ENCODE results near the gene BANK1.

The BANK1 gene

DNA sequence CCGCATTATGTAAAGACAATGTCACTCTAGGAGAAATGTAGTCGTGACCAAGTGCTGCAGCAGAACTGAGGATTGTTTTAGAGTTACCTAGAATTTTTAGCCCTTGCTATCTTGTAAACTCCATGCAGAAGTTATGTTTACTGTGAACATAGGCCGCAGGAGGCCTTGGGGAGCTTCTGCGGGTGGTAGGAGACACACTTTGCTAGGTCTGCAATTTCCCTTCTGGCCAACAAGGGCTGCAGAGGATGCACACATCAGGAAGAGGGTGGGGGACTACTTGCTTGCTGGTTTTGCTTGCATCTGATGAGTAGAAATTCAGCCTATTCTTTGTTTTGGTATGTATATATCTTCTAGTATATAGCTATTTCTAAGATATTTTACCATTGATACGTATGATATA, 23.1 kb downstream of the BANK1 start:
- no peak for DNase-seq (ENCODE audit: low read depth)

DNA sequence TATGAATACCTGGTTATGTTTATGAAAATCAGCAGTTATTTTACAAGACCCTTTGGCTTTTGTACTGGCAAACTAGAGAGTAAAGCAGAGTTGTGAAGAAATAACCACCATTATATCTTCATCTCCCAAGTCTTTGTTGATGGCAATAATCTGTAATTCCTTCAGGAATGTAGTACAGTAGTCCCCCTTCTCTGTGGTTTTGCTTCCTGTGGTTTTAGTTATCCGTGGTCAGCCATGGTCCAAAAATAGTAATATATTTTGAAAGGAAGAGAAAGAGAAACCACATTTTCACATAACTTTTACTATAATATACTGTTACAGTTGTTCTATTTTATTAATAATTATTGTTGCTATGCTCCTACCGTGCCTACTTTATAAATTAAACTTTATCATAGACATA, 27.8 kb downstream of the BANK1 start:
- no peak for DNase-seq (ENCODE audit: low read depth)

GRCh38 chr4:101823864-101824263, 33.3 kb downstream of the BANK1 start:
- no peak for DNase-seq (ENCODE audit: low read depth)

DNA sequence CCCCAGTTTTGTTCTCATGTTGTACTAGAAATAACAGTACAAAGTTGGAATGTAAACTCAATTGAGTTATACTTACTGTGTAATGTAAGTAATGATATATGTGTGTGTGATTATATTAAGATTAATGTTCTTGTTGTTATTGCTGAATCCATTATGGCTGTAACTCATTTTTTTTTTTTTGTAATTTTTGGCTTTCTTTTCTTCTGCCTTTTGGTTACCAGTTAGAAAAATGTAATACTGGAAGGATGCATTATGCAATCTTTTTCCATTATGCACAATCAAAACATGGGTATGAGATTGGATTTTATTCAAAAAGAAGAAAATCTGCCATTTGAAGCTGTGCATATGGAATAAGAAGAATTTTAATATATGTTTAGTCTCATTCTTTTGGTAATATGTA, 34.0 kb downstream of the BANK1 start:
- DNase-seq (ENCODE audit: low read depth), result no peak

DNA sequence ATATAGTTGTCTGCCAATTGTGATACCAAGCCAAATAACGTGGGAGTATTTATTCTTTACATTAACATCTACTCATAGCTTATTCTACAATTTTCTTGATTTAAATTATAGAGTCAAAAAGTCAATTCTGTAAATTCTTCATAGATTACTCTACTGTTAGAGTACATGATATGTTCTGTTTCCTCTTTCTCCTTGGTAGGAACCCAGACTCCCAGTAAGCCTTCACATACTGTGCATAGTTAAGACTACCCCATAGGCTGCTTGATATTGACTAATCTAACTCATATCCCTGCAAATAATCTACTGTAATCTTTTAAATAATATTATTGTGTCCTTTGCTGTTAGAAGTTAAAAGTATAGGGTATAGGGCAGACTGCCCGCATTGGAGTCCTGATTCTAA, 35.4 kb downstream of the BANK1 start:
- no peak for DNase-seq (ENCODE audit: low read depth)

GRCh38 chr4:101831816-101832215, 41.3 kb downstream of the BANK1 start:
- DNase-seq (ENCODE audit: low read depth), result no peak

GRCh38 chr4:101833480-101833879, 43.0 kb downstream of the BANK1 start:
- DNase-seq (ENCODE audit: low read depth), result no peak

DNA sequence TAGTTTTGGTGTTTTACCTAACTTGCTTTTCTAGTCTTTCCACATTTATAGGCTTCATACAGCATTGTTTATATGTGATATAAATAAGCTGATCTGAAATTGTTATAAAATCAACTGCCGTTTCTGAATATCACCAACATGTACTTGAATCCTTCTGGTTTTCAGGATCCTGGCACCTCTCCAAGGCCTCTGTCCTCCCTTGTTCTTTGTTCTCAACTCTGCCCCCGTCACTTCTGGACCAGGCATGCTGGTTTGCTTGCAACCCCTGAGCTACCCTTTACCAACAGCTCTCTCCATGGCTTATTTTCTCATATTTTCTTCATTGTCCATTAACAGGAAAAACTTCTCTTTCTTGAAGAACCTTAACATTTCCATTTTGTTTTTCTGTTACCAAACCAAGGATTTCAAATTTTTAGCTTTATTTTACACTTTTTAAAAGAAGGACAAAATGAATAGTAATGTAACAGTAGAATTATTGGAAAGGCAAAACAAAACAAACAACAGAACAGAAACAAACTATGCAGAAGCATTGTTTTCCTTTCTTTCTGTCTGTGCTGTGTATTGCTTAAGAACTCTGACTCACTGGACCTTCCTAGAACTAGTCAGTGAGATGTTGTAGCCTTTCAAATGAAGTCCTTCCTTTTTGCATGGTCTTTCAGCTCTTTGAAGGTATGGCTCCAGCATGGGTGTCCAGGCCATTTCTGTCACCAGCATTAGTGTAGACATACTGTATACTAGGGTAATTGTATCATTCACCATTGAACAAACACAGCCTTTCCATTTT, 44.8 kb downstream of the BANK1 start:
- DNase-seq (ENCODE audit: low read depth), result no peak

DNA sequence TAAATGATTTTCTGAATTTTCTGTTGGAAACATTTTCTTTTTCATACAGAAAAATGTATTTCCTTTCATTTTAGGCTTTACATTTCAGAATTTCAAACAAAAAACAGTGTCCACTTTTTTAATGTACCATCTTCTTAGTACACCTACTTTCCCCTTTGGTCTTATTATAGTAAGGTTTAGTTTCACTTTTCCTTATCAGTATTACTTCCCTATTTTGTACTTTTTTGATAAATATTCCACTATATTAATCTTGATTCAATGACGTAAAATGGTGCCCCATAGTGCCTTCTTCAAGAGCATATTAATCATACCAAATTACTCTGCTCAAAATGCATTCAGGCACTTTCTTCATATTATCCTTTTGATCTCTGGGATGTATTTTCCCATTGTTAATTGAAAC, 52.5 kb downstream of the BANK1 start:
- DNase-seq (ENCODE audit: low read depth), result no peak

DNA sequence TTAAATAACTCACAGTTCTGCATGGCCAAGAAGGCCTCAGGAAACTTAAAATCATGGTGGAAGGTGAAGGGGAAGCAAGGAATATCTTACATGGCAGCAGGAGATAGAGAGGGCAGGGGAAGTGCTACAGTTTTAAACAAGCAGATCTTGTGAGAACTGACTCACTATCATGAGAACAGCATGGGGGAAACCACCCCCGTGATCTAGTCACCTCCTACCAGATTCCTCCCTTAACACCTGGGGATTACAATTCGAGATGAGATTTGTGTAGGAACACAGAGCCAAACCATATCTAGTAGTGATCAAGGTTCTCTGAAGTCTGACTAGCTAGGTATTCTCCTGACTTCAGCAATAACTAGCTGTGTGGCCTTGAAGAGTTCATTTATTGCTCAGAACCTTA, 56.0 kb downstream of the BANK1 start:
- no peak for DNase-seq (ENCODE audit: low read depth)

DNA sequence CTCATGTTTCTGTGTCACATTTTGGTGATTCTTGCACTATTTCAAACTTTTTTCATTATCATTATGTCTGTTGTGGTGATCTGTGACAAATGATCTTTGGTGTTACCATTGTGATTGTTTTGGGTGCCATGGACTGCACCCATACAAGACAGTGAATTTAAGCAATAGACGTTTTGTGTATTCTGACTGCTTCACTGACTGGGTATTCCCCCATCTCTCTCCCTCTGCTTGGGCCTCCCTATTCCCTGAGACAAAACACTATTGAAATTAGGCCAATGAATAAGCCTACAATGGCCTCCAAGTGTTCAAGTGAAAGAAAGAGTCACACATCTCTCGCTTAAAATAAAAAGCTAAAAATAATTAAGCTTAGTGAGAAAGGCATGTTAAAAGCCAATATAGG, 60.2 kb downstream of the BANK1 start:
- no peak for DNase-seq (ENCODE audit: low read depth)

DNA sequence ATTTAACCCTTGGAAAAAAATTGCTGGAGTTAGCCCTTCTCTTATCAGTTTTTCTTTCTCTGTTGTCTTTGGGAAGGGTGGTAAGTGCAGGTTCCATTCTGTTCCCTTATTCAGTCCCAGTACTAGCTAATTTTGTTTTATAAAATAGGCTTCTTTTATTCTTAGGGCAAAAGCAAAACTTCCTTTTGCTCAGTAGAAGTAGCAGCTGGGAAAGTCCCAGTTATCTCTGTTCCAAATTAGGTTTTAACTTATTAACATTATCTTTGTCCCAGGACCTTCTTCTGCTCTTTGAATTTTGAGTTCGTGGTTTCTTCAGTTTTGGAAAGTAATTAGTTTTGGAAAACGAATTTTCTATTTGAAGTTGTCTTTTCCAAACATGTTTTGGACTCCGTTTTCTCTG, 61.1 kb downstream of the BANK1 start:
- DNase-seq (ENCODE audit: low read depth), result no peak

GRCh38 chr4:101853028-101853427, 62.5 kb downstream of the BANK1 start:
- no peak for DNase-seq (ENCODE audit: low read depth)

DNA sequence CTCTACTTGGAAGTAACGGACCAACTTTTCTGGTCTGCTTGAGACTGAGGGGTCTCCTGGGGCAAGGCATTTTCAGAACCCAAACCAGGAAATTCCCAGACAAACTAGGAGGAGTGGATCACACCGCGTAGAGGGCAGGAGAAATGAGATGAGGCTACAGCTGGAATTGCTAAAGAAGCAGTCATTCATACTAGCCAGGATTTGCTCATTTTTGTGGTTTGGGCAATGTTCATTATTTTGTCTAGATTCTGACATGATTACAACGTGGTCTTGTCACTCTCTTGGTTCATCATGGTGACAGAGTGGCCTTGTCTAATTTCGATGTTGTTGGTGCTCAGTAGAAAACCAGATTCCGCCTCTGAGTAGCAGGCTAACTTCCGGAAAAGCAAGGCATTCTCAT, 63.2 kb downstream of the BANK1 start:
- no peak for DNase-seq (ENCODE audit: low read depth)

DNA sequence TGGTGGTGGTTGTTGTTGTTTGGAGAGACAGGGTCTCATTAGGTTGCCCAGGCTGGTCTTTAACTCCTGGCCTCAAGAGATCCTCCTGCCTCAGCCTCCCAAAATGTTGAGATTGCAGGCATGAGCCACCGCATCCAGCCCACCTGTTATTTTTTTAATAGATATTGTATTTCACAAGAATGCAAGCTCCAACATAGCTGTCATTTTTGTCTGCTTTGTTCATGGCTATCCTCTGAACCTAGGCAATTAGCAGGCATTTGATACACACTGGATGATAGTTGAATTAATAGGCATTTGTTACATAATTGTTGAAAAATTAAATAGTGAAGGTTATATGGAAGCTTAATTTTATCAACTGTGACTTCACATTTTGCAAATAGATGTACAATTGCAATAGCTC, 64.7 kb downstream of the BANK1 start:
- no peak for DNase-seq (ENCODE audit: low read depth)

- no peak for DNase-seq (ENCODE audit: low read depth)
Measured at GRCh38 chr4:101856149-101856548, 65.6 kb downstream of the BANK1 start.

DNA sequence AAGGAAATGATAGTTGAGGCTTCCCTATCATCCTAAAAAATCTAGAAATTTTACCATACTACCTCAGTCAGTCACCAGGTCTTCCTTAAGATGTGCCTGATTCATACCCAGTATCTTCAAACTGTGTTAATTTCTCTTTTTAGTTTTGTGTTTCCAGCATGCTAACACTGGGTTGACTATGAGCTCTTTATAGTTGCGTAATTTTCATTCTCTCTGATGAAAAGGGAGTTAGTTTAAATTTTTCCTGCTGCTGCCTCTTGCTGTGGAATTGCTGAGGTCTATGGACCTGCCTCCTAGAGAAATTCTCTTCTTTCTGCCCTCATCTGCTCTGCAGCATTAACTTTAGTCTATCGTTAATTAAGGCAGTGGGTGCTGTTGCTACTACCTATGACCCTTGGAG, 66.6 kb downstream of the BANK1 start:
- DNase-seq (ENCODE audit: low read depth), result no peak

DNA sequence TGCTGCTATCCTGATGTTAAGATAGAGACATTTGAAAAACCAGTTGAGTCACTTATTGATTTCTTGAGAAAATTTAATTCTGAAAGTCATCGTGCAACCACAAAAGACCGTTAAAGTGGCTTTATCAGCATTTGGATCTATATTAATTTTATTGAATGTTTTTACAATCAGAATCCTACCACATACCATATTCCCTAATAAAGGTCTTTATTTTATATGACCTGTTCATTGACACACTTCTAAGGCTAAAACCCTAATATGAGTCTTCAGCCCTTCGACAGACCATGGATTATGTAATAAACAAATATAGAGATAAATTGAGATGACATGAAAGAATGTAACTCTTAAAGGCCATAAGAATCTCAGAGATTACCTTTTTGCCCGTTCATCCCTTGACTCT, 68.1 kb downstream of the BANK1 start:
- no peak for DNase-seq (ENCODE audit: low read depth)

GRCh38 chr4:101862595-101862994, 72.1 kb downstream of the BANK1 start:
- no peak for DNase-seq (ENCODE audit: low read depth)

GRCh38 chr4:101864660-101865059, 74.1 kb downstream of the BANK1 start:
- no peak for DNase-seq (ENCODE audit: low read depth)

DNA sequence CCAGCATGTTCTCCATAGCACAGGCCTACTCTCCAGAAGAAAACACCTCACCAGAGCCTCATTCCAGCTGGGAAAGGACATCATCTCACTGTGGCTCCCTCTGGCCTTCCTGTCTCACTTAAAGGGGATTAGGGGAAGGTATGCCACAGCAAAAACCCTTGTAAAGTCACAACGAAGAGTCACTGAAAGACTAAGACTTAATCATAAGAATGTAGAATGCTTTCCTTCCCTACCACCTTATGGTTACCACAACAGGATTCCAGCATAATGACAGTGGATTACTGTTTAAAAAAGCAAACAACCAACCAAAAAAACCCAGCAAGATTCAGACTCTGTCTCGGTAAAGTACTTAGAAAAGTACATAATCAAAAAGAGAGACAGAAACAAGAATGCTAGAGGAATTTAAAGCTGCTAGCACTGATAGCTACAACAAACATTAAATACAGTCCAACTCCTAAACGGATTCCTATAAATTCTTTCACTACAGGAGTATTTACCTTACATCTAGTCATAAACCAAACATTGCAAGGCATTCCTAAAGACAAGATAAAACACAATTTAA, 75.1 kb downstream of the BANK1 start:
- DNase-seq (ENCODE audit: low read depth), result no peak

DNA sequence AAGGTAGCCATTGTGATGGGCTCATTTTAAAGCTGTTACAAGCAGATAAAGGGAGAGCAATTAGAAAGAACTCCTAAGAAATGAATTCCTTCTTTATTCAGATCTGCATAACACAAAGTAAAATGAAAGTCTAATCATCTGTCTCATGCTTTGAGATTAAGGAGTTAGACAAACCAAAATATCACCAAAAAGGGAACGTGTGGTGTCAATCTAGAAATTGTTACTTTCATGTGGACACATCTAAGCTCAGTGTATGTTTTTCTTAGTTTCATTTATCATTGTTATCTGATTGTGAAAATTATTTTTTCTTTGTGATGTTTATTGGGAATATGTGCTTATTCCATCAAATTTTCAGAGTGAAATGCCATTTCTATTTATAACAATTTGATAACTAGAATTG, 80.3 kb downstream of the BANK1 start:
- no peak for DNase-seq (ENCODE audit: low read depth)

DNA sequence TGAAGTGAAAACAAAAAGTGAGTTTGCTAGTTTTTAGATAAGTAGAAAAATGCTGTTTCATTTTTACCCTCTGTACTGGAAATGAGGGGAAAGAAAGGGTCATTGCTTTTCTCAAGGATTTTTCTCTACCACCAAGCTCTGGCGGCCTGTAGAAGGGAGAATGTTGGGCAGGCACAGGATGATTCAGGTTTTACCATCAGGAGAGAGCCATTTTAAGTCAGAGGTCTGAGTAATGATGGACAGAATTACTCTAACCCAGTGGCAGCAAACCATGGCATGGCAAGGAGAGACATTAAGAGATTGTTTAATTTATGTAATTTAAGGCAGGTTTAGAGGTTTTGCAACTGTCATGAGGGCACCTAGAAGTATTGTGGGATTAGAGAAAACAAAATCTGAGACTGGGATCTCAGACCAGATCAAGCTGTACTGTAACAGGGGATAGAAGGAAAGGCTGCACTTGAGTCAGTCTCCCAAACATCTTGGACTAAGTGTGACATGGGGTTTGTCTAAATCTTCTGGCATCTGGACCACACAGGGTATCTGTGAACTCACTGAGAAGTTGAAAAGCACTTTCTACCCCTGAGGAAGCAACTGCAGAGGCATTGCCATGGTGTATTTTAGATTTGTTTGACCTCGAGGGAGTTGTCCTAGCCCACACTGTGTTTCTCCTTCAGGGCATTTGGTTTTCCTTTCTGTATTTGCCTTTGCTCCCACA, 81.6 kb downstream of the BANK1 start:
- DNase-seq (ENCODE audit: low read depth), result no peak

GRCh38 chr4:101885574-101885973, 95.0 kb downstream of the BANK1 start:
- DNase-seq (ENCODE audit: low read depth), result no peak

All from activated gamma-delta T cell treated with anti-CD3 and anti-CD28 coated beads, Interleukin-2, amount 50 U/mL, for 16 hours (primary cell).